Cardiac fibroblast (primary cell): Measurements from ENCODE around the gene ENPP6.
A peak's percentile ranks its signal among the peaks of the same experiment; 100 is the strongest.

Experiments
- DNase-seq, 2 donors: peaks; one replicate each; pipeline versions ENCODE4 v3.0.0 to v3.0.0-alpha.2; 2010; ENCODE audit warnings: low read depth in 2 of 2
- H3K4me3 ChIP-seq, 2 donors: replicated peaks in 1 of 2; 1 replicate in 1 of 2; 2 replicates in 1 of 2; pipeline ENCODE4 v1.5.1; 2011; ENCODE audit warnings: low read depth in 2 of 2, low read length in 2 of 2, mild to moderate bottlenecking in 2 of 2, moderate library complexity in 1 of 2
- CTCF ChIP-seq: IDR thresholded peaks from one replicate; pipeline ENCODE4 v1.5.1; 2011; ENCODE audit warnings: low read depth, mild to moderate bottlenecking, low read length, inconsistent platforms

ENPP6 gene

DNA sequence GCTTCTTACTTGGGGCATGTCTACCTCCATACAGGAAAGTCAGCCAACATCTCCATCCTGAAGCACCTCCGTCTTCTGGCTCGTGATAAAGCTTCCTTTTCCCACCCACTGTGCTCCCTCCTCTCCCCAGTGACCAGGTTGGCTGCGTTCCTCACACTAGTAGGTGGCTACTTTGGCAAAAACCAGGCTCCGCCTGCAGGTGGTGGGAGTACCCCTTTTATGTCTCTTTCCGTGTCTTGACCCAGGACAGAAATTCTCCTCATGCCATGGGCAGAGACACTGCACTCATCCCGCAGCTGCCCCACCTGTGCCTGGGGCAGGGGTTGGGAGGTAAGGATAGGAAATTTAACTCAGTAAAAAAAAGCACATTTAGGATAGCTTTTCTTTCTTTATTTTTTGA, 50.9 kb downstream of the ENPP6 start:
- DNase-seq = no peak
- no peak for TF ChIP-seq CTCF
- H3K4me3 ChIP-seq = no peak overlapping the region

GRCh38 chr4:184165291-184165690, 52.4 kb downstream of the ENPP6 start:
- no peak for DNase-seq
- H3K4me3 ChIP-seq = no peak overlapping the region
- no peak for TF ChIP-seq CTCF

- DNase-seq = peak in 1 of 2 donors; percentile 34
- TF ChIP-seq CTCF = peak; percentile 20
- H3K4me3 ChIP-seq = no peak overlapping the region
Measured at GRCh38 chr4:184163813-184164212, 53.9 kb downstream of the ENPP6 start.

- no peak for DNase-seq
- TF ChIP-seq CTCF = no peak
- no peak overlapping the region for H3K4me3 ChIP-seq
Measured at GRCh38 chr4:184162596-184162995, 55.1 kb downstream of the ENPP6 start.

DNA sequence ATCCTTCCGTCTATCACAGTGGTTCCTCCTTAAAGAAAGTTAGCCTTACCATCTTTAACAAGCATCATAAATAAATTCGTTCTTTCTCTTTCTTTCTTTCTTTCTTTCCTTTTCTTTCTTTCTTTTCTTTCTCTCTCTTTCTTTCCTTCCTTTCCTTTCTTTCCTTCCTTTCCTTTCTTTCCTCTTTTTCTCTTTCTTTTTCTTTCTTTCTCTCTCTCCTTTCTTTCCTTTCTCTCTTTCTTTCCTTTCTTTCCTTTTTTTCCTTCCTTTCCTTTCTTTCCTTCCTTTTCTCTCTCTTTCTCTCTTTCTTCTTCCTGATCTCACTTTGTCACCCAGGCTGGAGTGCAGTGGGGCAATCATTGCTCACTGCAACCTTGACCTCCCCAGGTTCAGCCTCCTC, 60.4 kb downstream of the ENPP6 start:
- DNase-seq = no peak
- H3K4me3 ChIP-seq = no peak overlapping the region
- no peak for TF ChIP-seq CTCF

GRCh38 chr4:184156163-184156920, 61.3 kb downstream of the ENPP6 start:
- no peak for TF ChIP-seq CTCF
- H3K4me3 ChIP-seq = no peak overlapping the region
- no peak for DNase-seq

GRCh38 chr4:184154199-184154598, 63.5 kb downstream of the ENPP6 start:
- H3K4me3 ChIP-seq = no peak overlapping the region
- no peak for DNase-seq
- TF ChIP-seq CTCF = no peak
